ENCODE data around the gene MC5R. TPM values are rescaled to one million over a fixed set of nuclear protein-coding genes. Genes with fewer than 3 reads are reported as not detected.
"Not testable (repeated sequence)": the region's sequence is repeated elsewhere in the genome, so short reads cannot be mapped to it uniquely, and the experiment has no call there.

MC5R gene
- polyA plus RNA-seq, 3 donors, result 0.11 to 0.51 TPM; not detected in 1

DNA sequence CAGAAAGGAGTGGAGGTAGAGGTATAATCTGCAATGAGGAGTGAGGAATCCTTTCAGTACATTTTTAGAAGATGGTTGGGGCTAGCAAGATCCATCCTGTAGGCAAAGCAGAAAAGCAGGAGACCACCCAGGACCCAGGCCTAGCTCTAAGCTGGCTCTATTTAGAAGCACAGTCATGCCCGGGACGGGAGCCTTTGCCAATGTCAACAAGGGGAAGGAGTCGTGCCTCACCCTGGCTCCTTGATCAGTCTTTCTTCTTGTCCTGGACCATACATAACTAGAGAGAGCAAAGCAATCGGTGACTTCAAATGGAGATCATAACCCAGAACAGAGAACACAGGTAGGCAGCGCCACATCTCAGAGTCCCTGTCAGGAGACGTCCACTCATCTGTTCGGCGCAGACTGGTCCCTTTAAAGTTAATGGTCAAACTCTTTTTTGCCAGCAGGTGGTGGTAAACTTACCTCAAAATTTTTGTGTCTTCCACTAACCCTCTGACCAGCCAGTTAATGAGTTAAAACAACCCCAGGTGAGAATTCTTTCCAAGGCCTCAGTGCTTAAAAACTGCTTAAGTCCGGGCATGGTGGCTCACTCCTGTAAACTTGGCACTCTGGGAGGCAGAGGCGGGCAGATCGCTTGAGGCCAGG is 8.0 kb downstream of the MC5R start:
- no peak for DNase-seq (ENCODE audit: extremely low read depth in 1 of 11, low read depth in 9 of 11, low spot score in 4 of 11)

- DNase-seq (ENCODE audit: extremely low read depth in 1 of 11, low read depth in 9 of 11, low spot score in 4 of 11), result no peak
Measured at GRCh38 chr18:13834496-13835015, 10.6 kb downstream of the MC5R start.

DNA sequence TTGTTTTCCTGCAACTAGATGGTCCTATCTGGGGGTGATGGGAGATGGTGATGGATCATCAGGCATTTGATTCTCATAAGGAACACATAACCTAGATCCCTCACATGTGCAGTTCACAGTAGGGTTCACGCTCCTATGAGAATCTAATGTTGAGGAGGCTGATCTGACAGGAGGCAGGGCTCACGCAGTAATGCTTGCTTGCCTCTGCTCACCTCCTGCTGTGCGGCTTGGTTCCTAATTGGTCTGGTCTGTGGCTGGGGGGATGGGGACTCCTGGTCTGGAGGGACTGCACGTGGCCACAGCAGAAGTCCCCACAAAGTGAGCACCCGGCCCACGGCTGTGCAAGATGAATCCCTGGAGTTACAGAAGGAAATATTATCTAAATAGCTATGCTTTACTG is 11.3 kb downstream of the MC5R start:
- DNase-seq (ENCODE audit: extremely low read depth in 1 of 11, low read depth in 9 of 11, low spot score in 4 of 11), result no peak

GRCh38 chr18:13836559-13836958 is 12.6 kb downstream of the MC5R start:
- no peak for DNase-seq (ENCODE audit: extremely low read depth in 1 of 11, low read depth in 9 of 11, low spot score in 4 of 11)

DNA sequence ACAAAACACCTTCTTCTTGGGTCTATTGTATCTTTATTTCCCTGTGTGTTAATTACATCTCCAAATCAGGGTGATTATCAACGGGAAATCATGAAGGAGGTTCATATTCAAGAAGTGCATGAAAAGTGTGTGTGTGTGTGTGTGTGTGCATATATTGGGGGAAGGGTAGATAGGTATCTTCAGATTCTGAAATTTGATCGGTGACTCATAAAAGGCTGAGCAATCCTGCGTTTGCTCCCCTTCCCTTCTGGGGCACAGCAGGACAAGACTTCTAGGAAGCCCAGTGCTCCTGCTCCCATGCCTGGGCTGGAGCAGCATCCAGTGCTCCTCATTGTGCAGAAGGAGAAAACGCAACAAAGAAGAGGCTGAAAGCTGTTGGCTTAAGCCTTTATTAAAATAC is 25.8 kb downstream of the MC5R start:
- no peak for DNase-seq (ENCODE audit: extremely low read depth in 1 of 11, low read depth in 9 of 11, low spot score in 4 of 11)

DNA sequence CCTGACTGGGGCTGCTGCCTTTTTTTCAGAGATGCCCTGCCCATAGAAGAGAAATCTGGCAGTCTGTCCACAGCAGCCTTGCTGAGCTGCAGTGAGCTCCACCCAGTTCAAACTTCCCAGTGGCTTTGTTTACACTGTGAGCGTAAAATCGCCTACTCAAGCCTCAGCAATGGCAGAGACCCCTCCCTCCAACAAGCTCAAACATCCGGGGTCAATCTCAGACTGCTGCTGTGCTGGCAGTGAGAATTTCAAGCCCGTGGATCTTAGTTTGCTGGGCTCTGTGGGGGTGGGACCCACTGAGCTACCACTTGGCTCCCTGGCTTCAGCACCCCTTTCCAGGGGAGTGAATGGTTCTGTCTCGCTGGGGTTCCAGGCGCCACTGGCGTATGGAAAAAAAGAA is 38.9 kb downstream of the MC5R start:
- not testable (repeated sequence) for DNase-seq (ENCODE audit: extremely low read depth in 1 of 11, low read depth in 9 of 11, low spot score in 4 of 11)

DNA sequence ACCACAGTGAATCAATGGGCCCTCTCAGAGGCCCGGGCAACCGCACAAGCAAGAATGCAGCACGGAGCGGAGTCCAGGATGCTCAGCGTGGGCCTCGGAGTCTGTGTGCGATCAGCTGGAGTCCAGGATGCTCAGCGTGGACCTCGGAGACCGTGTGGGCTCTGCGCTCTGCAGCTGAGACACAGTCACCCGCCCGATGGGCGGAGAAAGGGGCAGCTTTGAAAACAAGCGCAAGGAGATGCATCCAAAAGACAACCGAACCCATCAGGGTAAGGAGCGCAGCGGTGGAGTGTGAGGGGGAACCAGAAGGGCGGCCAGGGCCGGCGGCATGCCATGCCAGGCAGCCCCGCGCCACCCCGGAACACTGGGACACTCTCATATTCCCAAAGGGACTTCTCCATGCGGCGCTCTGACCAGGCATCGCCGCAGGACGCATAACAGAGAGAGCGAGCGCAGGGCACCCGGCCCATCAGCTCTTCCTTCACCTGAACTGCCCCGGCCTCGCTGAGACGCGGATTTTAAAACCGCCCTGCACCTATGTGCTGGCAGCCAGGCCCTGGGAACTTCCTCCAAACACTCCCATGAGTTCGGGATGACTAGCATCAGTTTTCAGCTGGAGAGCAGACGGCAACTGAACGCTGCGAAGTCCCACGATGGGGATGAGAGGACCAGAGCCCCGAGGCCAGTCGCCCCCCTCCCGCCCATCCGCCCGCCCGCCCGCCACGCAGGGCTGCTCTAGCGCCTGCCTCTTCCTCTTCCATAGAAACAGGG is 44.7 kb downstream of the MC5R start:
- DNase-seq (ENCODE audit: extremely low read depth in 1 of 11, low read depth in 9 of 11, low spot score in 4 of 11), result no peak

DNA sequence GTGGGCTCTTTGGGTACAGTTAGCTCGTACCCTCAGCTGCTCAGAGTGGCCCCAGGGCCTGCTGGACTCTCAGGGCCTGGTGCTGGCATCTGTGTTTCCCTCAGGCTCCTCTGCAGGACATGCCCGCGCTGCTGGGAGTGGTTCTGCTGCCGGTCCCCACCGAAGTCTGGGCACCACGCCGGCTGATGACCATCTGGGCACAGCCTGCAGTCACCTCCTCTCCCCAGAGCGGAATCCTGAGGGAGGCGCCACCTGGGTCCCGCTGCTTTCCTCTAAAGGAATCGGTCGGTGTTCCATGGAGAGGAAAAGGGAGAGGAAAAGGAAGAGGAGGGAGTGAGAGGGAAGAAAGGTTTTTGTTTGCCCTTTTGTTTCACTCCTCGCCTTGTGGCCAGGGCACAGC is 47.8 kb downstream of the MC5R start:
- DNase-seq (ENCODE audit: extremely low read depth in 1 of 11, low read depth in 9 of 11, low spot score in 4 of 11), result no peak

GRCh38 chr18:13872373-13872772 is 48.4 kb downstream of the MC5R start:
- no peak for DNase-seq (ENCODE audit: extremely low read depth in 1 of 11, low read depth in 9 of 11, low spot score in 4 of 11)

GRCh38 chr18:13872932-13873331 is 49.0 kb downstream of the MC5R start:
- no peak for DNase-seq (ENCODE audit: extremely low read depth in 1 of 11, low read depth in 9 of 11, low spot score in 4 of 11)

DNA sequence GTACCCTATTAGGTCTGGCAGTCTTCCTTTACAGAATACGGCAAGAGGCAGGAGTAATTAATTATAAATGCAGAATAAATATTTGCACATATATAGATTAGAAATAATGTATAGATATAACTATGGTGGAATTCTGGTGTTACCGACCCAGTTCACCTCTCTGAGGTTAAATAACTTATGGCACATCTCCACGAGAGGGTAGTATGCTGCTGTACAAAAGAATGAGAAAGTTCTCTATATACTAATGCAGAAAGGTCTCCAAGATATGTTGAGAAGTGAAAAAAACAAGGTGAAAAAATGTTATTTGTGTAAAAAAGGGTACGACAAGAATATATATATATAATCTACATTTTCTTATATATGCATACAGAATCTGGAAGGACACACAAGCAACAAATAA is 50.6 kb downstream of the MC5R start:
- no peak for DNase-seq (ENCODE audit: extremely low read depth in 1 of 11, low read depth in 9 of 11, low spot score in 4 of 11)

Other genes with a start within 250 kb of the MC5R start
- gene FAM210A, start 97.6 kb upstream of the MC5R start, polyA plus RNA-seq (ENCODE audit: insufficient read length in 3 of 3), result 10 to 100 TPM; 19.6 to 21.8 (median 20.6) TPM
- gene RNMT, start 97.5 kb upstream of the MC5R start, polyA plus RNA-seq (ENCODE audit: insufficient read length in 3 of 3), result 10 to 100 TPM; 51.9 to 62.4 (median 61.1) TPM
- gene MC2R, start 91.4 kb downstream of the MC5R start, polyA plus RNA-seq (ENCODE audit: insufficient read length in 3 of 3), result not detected

Data from renal cortex interstitium (tissue), 11 donors.